WERI-Rb-1 (cell line): Measurements from ENCODE around the gene EEF1E1.
"Not testable (repeated sequence)": the region's sequence is repeated elsewhere in the genome, so short reads cannot be mapped to it uniquely, and the experiment has no call there.

Source experiments
- DNase-seq: peaks from one replicate; pipeline ENCODE4 v3.0.0-alpha.2; 2020
- H3K27ac ChIP-seq: fragments of 250-450 bp; sonication (Bioruptor Pico); 2 replicates; pipeline ENCODE4 v1.5.1; 2020; ENCODE audit warnings: mild to moderate bottlenecking, moderate library complexity
- H3K27me3 ChIP-seq: fragments of 250-450 bp; sonication (Bioruptor Pico); 2 replicates; pipeline ENCODE4 v1.5.1; 2021; ENCODE audit warnings: mild to moderate bottlenecking, low read depth, moderate library complexity; ENCODE audit not compliant: insufficient read depth, severe bottlenecking
- H3K36me3 ChIP-seq: fragments of 250-450 bp; sonication (Bioruptor Pico); 2 replicates; pipeline ENCODE4 v1.5.1; 2020; ENCODE audit warnings: mild to moderate bottlenecking, moderate library complexity
- H3K4me3 ChIP-seq: 2 replicates; pipeline ENCODE4 v1.5.1; 2011; ENCODE audit warnings: low read depth, mild to moderate bottlenecking, control low read depth, low read length
- H3K9me3 ChIP-seq: fragments of 250-450 bp; sonication (Bioruptor Pico); 2 replicates; pipeline ENCODE4 v1.5.1; 2021; ENCODE audit warnings: mild to moderate bottlenecking, moderate library complexity; ENCODE audit not compliant: severe bottlenecking
- CTCF ChIP-seq: IDR thresholded peaks from 2 replicates; pipeline ENCODE4 v1.5.1; 2011; ENCODE audit warnings: low read depth, mild to moderate bottlenecking, control low read depth, inconsistent platforms, low read length

Gene EEF1E1

GRCh38 chr6:8043221-8043620 lies 59.1 kb downstream of the EEF1E1 start:
- H3K4me3 ChIP-seq: no peak overlapping the region
- H3K27me3 ChIP-seq: no peaks in the 10 kb centered on the region
- TF ChIP-seq CTCF: no peak
- DNase-seq: no peak
- H3K36me3 ChIP-seq: peaks cover 42% of the 10 kb centered on the region
- H3K9me3 ChIP-seq: no peaks in the 10 kb centered on the region
- no peak overlapping the region for H3K27ac ChIP-seq

- DNase-seq: no peak
- no peaks in the 10 kb centered on the region for H3K9me3 ChIP-seq
- H3K4me3 ChIP-seq: no peak overlapping the region
- H3K27me3 ChIP-seq: no peaks in the 10 kb centered on the region
- H3K36me3 ChIP-seq: peaks cover 35% of the 10 kb centered on the region
- TF ChIP-seq CTCF: no peak
- no peak overlapping the region for H3K27ac ChIP-seq
These were observed 60.3 kb downstream of the EEF1E1 start for GRCh38 chr6:8041913-8042583.

- DNase-seq, H3K4me3 ChIP-seq, H3K27me3 ChIP-seq, H3K27ac ChIP-seq: not testable (repeated sequence)
- Histone ChIP-seq H3K36me3 (peaks cover 27% of the 10 kb centered on the region), H3K9me3 (peaks cover 10% of the 10 kb centered on the region)
These were observed 68.2 kb downstream of the EEF1E1 start for GRCh38 chr6:8034107-8034506.

- Histone ChIP-seq H3K27ac (no peak overlapping the region), H3K9me3 (peaks cover 10% of the 10 kb centered on the region), H3K36me3 (peaks cover 19% of the 10 kb centered on the region), H3K4me3 (no peak overlapping the region), H3K27me3 (no peaks in the 10 kb centered on the region)
- no peak for DNase-seq
- TF ChIP-seq CTCF: no peak
These were observed 71.4 kb downstream of the EEF1E1 start for GRCh38 chr6:8030920-8031319.
